Transverse colon (tissue), 3 donors: Measurements from ENCODE around the gene CYP4F2.

Experiments used
- EP300 ChIP-seq: sonication (generic); formaldehyde crosslinking; IDR thresholded peaks from one replicate; pipeline ENCODE4 v1.6.1; 2017; ENCODE audit warnings: antibody characterized with exemption, low read depth
- TF ChIP-seq, protein P1 (sequence below), 5 experiments: fragments of 200-600 bp in 3 of 5; fragments of 450-650 bp in 2 of 5; sonication (generic) in 3 of 5; IDR thresholded peaks; 1 replicate in 2 of 5; 2 replicates in 3 of 5; pipeline ENCODE4 v1.5.1; 2016 to 2017; ENCODE audit warnings: antibody characterized with exemption in 5 of 5, inconsistent platforms in 3 of 5, mild to moderate bottlenecking in 2 of 5, moderate library complexity in 1 of 5

DNA sequence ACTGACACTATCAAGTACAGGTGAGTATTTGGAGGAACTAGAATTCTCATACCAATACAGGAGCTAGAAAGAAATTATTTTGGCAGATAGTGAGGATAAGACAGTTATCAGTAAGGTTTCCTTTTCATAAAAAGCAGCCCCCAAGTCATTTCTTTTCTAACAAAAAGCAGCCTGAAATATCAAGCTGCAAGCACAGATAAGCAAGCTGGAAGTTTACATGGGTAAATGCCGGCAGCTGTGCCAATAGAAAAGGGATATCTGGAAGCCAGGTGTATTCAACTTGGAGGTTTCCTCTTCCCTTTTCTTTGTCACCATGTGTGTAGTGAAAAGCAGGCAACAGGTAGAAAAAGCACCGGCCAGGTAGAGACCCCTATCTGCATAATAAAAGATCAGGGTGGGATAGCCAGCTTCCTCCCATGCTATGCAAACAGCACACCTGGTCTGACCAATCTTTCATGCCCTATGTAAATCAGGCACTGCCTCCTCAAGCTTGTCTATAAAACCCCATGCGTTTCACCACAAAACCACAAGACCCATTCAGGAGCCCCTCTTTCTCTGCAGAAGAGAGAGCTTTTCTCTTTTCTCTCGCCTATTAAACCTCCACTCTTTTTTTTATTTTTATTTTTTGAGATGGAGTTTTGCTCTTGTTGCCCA lies 22.9 kb downstream of the CYP4F2 start:
- TF ChIP-seq, protein P1, sequence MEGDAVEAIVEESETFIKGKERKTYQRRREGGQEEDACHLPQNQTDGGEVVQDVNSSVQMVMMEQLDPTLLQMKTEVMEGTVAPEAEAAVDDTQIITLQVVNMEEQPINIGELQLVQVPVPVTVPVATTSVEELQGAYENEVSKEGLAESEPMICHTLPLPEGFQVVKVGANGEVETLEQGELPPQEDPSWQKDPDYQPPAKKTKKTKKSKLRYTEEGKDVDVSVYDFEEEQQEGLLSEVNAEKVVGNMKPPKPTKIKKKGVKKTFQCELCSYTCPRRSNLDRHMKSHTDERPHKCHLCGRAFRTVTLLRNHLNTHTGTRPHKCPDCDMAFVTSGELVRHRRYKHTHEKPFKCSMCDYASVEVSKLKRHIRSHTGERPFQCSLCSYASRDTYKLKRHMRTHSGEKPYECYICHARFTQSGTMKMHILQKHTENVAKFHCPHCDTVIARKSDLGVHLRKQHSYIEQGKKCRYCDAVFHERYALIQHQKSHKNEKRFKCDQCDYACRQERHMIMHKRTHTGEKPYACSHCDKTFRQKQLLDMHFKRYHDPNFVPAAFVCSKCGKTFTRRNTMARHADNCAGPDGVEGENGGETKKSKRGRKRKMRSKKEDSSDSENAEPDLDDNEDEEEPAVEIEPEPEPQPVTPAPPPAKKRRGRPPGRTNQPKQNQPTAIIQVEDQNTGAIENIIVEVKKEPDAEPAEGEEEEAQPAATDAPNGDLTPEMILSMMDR (IDR thresholded peaks at IDR 0.05): no peak
- TF ChIP-seq EP300: no peak
